PFSK-1 (cell line): Measurements from ENCODE around the gene ANKRD13A.

Source experiments
- FOXP2 ChIP-seq: optimal IDR thresholded peaks from 2 replicates; pipeline ENCODE3; 2011; ENCODE audit warnings: borderline replicate concordance, control low read depth, inconsistent platforms; ENCODE audit not compliant: insufficient read depth; ENCODE audit errors: extremely low read length, extremely low read depth
- POLR2AphosphoS5 ChIP-seq: IDR thresholded peaks from 2 replicates; pipeline ENCODE4 v1.6.1; 2012; ENCODE audit warnings: low read depth, mild to moderate bottlenecking, control low read depth, low read length, moderate library complexity
- REST ChIP-seq, 2 experiments: IDR thresholded peaks; 2 replicates each; pipeline versions ENCODE4 v1.6.1 to v1.8.0; 2011 to 2012; ENCODE audit warnings: low read depth in 2 of 2, low read length in 2 of 2, control low read depth in 1 of 2, inconsistent platforms in 1 of 2, mild to moderate bottlenecking in 1 of 2, moderate library complexity in 1 of 2; ENCODE audit not compliant: insufficient read depth in 1 of 2
- SIN3A ChIP-seq: IDR thresholded peaks from 2 replicates; pipeline ENCODE4 v1.6.1; 2012; ENCODE audit warnings: mild to moderate bottlenecking, low read length, moderate library complexity, borderline replicate concordance; ENCODE audit not compliant: insufficient read depth
- TAF1 ChIP-seq: IDR thresholded peaks from 2 replicates; pipeline ENCODE4 v1.6.1; 2012; ENCODE audit warnings: low read length, control low read depth, borderline replicate concordance; ENCODE audit not compliant: insufficient read depth

ANKRD13A gene

DNA sequence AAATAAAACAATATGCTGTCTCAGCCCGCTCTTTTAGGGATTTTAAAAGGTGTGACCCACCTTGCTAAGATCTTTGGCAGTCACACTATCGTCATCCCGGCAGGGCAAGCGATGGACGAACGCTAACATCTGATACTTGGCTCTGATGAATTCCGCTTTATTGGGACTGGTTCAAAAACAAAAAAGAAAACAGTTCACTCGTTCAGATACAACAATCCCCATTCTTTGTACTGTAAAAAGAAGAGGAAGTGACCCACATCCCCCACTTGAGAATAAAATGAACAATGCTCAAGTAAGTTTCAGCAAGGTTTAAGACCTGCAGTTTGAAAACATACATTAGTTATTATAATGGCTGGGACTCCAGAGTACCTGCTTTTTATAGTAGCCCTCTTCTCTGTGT is 10.3 kb upstream of the ANKRD13A start:
- TF ChIP-seq SIN3A: no peak
- no peak for TF ChIP-seq POLR2AphosphoS5
- TF ChIP-seq FOXP2: no peak
- no peak for TF ChIP-seq TAF1
- TF ChIP-seq REST (IDR thresholded peaks at IDR 0.05; ENCODE audit: insufficient read depth in 1 of 2, low read depth in 2 of 2, low read length in 2 of 2): no peak

DNA sequence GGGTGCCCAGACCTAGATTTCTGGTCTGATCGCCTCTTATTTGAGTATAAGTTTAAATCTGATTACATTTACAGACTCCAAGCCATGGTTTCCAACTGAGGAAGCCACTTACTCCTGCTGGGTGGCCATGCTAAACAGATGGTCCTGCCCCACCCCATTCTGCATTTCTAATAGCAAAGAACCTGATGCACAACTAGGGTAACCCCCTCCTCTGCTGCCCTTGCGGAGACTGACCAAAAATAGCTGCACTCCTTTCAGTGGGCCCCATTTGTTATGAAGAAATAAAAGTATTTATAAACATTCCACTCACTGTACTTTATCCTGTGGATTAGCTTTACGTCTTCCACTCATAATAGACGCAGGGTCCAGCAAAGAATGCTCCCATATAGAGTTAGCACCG is 9.8 kb upstream of the ANKRD13A start:
- TF ChIP-seq TAF1 (no peak), SIN3A (no peak), FOXP2 (no peak), POLR2AphosphoS5 (no peak), REST (IDR thresholded peaks at IDR 0.05; ENCODE audit: insufficient read depth in 1 of 2, low read depth in 2 of 2, low read length in 2 of 2) (no peak)

GRCh38 chr12:109991586-109991985 is 7.6 kb upstream of the ANKRD13A start:
- TF ChIP-seq TAF1 (no peak), POLR2AphosphoS5 (no peak), SIN3A (no peak), REST (IDR thresholded peaks at IDR 0.05; ENCODE audit: insufficient read depth in 1 of 2, low read depth in 2 of 2, low read length in 2 of 2) (no peak), FOXP2 (no peak)

- TF ChIP-seq REST (IDR thresholded peaks at IDR 0.05; ENCODE audit: insufficient read depth in 1 of 2, low read depth in 2 of 2, low read length in 2 of 2) (no peak), POLR2AphosphoS5 (no peak), FOXP2 (no peak), TAF1 (no peak), SIN3A (no peak)
Observed at GRCh38 chr12:109993091-109993490, 6.1 kb upstream of the ANKRD13A start.

DNA sequence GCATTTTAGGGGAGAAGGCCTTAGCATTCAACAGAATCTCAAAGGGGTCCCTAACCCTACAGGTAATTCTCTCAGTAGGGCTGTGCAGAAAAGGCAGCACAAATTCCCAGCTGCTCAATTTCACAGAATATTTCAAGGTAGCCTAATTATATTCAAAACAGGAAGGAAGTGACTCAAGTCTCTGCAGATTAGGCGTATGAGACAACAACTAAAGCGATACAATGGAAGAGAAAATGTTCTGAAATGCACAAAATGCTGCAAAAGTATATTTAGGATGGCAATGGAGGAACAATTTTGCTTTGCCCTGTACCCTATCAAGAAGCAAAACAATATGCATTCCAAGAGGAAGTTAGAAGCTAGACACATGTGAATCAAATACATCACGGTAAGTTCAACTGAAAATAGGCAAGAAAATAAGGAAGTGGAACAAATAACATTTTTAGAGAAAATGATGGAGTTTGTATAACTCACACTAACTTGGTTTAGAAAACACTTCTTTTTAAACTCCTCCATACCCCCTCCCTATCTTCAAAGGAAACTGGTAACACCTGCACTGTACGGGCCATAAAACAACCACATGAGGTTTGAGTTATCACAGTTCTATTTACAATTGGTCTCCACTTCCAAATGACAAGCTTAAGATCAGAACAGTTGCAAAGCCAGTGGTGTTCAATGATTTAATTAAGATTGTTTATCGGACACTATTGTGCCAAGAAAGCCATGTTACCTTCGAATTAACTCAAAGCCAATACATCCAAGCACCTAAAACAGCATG is 4.6 kb upstream of the ANKRD13A start:
- no peak for TF ChIP-seq TAF1
- no peak for TF ChIP-seq FOXP2
- TF ChIP-seq POLR2AphosphoS5: no peak
- no peak for TF ChIP-seq SIN3A
- no peak for TF ChIP-seq REST (IDR thresholded peaks at IDR 0.05; ENCODE audit: insufficient read depth in 1 of 2, low read depth in 2 of 2, low read length in 2 of 2)
